AG10803 (cell line): ENCODE results near the gene SCRN1.

Experiments
- DNase-seq: peaks from one replicate; pipeline ENCODE4 v3.0.0; 2010; ENCODE audit warnings: low read depth
- H3K4me3 ChIP-seq: 2 replicates; pipeline ENCODE4 v1.5.1; 2011; ENCODE audit warnings: mild to moderate bottlenecking, low read length, control low read depth
- CTCF ChIP-seq: conservative IDR thresholded peaks from 2 replicates; pipeline ENCODE4 v1.5.1; 2011; ENCODE audit warnings: mild to moderate bottlenecking, low read length, control low read depth, inconsistent platforms

Gene SCRN1

DNA sequence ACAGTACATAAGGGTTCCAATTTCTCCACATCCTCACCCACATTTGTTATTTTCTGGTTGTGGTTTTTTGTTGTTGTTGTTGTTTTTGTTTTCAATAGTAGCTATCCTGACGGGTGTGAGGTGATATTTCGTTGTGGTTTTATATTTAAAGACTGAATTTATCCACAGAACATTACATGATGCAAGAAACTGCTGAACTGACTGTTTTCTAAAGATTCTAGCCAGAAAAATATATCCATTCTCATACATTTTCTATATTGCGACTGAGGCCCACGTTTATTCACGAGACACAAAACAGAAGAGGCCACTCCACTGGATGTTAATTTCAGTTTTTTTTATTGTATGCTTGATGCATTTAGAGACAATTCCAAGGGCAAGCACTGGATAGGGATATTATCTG, 69.8 kb downstream of the SCRN1 start:
- no peak for DNase-seq
- no peak for TF ChIP-seq CTCF
- no peak overlapping the region for H3K4me3 ChIP-seq

GRCh38 chr7:29918850-29919249, 70.8 kb downstream of the SCRN1 start:
- TF ChIP-seq CTCF, result no peak
- no peak overlapping the region for H3K4me3 ChIP-seq
- DNase-seq, result no peak

- DNase-seq, result no peak
- TF ChIP-seq CTCF, result no peak
Observed at GRCh38 chr7:29917641-29918040, 72.0 kb downstream of the SCRN1 start.

DNA sequence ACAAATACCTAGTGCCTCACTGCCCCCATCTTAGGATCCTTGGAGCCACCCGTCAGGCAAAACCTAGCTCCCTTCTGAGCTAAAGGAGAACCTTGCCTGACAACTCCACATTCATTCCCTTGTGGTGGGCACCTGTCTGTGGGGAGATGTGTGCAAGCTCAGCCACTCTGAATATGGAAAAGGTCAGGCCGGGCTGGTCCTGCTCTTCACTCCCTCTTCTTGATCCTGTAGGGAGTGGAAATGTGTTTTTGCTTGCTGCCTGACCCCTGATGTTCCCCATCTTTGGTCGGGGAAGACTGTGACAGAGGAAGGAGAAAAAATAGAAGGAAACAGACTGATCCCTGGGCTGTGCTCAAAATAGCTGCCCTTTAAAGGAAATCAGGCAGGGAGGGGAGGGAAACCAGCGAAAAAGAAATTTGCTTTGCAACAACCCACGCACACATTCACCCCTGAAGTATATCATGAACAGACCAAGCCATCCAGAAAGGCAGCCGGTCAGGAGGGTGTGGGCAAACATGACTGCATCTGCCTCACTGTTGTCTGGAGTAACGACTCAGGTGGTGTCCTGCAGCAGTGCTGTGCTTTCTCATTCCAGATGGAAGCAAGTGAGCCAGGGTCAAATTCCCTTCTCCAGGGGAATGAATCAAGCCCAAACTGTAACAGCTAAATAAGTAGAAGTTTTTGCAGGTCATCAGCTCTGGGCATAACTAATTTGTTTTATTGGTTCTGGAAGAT, 74.0 kb downstream of the SCRN1 start:
- peak; percentile 21 for DNase-seq
- TF ChIP-seq CTCF, result no peak
- no peak overlapping the region for H3K4me3 ChIP-seq

More at GRCh38 chr7:29917641-29918040, 72.0 kb downstream of the SCRN1 start:
- H3K4me3 ChIP-seq, result no peak overlapping the region

DNA sequence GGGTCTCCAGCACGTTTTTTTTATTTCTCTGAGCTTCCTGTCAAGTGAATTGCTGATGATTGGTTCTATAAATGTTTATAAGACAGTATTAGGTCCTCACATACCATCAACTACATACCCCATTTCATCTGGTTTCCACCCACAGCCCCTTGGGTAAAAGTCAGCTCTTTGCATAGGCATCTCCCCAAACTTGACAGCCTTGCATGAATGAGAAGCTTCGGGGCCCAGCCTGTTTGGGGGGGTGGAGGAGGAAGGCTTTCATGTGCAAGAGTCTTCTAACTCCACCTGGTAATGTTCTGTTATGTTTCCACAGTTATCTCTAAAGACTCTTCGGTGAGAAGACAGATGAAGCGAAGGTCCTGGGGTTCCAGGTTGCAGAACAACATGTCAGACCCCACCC, 75.4 kb downstream of the SCRN1 start:
- no peak for TF ChIP-seq CTCF
- H3K4me3 ChIP-seq, result no peak overlapping the region
- no peak for DNase-seq

GRCh38 chr7:29906200-29907022, 83.2 kb downstream of the SCRN1 start:
- DNase-seq, result no peak
- no peak for TF ChIP-seq CTCF
- H3K4me3 ChIP-seq, result no peak overlapping the region

DNA sequence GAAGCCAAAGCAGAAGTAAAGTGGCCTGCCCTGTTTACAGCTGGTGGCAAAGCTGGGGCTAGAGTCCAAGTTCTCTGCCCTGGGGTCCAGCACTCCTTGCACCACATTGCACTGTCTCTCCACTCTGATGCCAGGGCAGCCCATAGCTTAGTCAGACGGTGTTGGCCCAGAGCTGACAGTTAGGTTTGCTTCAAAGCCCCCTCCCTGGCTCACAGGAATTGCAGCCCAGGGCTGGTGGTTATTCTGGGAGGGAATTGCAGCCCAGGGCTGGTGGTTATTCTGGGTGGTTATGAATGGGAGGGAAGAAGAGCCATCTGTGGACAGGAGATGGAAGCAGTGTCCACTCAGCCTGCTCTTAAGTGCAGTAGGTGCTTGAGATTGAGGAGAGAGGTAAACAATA, 88.9 kb downstream of the SCRN1 start:
- H3K4me3 ChIP-seq, result no peak overlapping the region
- no peak for DNase-seq
- no peak for TF ChIP-seq CTCF
